Measurements from ENCODE around the gene SCYGR1.

- TF ChIP-seq YY1 (IDR thresholded peaks at IDR 0.05; ENCODE audit: insufficient read depth, insufficient read length) (no peak), ZNF274 (IDR thresholded peaks at IDR 0.05; ENCODE audit: low read depth, low read length) (no peak)
Observed at GRCh38 chr2:227416701-227417100, 29.0 kb upstream of the SCYGR1 start.
